Measurements from ENCODE around the gene GPNMB. TPM values are rescaled to one million over a fixed set of nuclear protein-coding genes. Genes with fewer than 3 reads are reported as not detected.

GPNMB gene
- total RNA-seq, 4 donors from 2014 or later = 62.0 to 803 (median 261) TPM

DNA sequence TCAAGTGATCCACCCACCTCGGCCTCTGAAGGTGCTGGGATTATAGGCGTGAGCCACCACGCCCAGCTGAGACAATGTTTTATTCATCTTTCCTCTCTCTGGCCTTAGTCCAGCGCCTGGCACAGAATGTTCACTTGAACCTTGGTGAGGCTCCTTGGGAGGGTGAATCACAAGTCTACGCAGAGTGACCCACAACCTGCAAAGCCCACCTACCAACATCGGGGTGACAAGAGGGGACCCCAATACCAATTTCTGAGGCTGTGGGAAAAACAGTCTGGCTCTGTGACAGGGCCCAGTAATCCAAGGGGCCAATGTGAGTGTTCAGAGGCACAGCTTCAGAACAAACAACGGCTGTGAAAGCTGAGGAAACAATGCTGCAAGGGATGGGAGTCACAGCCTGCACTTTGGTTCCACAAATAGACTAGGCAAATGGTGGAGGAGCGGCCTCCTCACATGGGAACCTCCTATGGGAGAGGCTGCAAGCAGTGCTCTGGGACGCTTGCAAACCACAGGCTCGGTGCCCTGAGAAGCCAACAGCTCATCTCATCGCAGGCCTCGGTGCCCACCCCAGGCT, 47.0 kb downstream of the GPNMB start:
- TF ChIP-seq, protein P1, sequence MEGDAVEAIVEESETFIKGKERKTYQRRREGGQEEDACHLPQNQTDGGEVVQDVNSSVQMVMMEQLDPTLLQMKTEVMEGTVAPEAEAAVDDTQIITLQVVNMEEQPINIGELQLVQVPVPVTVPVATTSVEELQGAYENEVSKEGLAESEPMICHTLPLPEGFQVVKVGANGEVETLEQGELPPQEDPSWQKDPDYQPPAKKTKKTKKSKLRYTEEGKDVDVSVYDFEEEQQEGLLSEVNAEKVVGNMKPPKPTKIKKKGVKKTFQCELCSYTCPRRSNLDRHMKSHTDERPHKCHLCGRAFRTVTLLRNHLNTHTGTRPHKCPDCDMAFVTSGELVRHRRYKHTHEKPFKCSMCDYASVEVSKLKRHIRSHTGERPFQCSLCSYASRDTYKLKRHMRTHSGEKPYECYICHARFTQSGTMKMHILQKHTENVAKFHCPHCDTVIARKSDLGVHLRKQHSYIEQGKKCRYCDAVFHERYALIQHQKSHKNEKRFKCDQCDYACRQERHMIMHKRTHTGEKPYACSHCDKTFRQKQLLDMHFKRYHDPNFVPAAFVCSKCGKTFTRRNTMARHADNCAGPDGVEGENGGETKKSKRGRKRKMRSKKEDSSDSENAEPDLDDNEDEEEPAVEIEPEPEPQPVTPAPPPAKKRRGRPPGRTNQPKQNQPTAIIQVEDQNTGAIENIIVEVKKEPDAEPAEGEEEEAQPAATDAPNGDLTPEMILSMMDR (IDR thresholded peaks at IDR 0.05; ENCODE audit: low read depth) = no peak

DNA sequence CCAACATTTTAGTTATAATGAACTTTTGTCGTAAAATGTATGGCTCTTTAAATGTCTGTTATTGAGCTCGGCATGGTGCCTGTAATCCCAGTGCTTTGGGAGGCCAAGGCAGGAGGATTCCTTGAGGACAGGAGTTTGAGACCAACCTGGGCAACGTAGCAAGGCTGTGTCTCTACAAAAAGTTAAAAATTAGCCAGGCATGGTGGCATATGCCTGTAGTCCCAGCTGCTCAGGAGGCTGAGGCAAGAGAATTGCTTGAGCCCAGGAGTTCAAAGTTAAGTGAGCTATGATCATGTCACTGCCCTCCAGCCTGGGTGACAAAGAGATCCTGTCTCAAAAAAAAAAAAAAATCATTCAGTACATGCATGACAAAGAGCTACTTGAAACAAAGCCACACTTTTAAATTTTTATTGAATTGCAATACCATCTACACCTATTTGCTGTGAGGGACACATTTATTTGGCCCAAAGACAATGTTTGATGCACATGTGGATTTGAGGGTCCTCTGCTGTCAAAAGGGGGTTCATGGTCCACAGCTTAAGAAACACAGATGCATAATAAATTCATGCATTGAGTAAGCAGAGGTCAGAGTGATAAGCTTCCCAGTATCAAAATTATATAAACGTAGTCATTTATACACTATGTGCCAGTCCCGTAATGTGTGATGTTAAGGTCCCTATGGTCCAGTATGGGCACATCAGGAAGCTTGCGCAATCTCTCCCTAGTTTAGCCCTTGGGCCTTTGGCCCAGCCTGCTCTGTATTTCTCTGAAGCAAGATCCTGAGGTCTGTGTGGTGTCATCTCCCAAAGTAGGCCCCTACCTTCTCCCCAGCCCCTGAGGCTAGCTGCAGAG, 48.2 kb downstream of the GPNMB start:
- TF ChIP-seq, protein P1 (IDR thresholded peaks at IDR 0.05; ENCODE audit: low read depth) = no peak

DNA sequence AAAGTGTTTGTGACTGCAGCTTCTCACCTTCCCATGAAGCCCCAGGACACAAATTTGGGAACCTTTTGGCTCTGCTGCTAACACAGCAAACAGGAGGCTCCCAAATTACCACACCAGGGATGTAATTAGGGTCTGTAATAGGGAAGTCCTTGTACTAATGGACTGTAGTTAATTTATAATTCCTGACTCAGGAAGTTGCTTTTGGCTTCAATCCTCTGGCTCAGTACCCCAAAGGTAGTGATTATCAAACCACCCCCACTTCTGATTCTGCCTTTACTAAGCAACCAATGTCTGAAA, 48.8 kb downstream of the GPNMB start:
- TF ChIP-seq, protein P1 (IDR thresholded peaks at IDR 0.05; ENCODE audit: low read depth) = no peak

DNA sequence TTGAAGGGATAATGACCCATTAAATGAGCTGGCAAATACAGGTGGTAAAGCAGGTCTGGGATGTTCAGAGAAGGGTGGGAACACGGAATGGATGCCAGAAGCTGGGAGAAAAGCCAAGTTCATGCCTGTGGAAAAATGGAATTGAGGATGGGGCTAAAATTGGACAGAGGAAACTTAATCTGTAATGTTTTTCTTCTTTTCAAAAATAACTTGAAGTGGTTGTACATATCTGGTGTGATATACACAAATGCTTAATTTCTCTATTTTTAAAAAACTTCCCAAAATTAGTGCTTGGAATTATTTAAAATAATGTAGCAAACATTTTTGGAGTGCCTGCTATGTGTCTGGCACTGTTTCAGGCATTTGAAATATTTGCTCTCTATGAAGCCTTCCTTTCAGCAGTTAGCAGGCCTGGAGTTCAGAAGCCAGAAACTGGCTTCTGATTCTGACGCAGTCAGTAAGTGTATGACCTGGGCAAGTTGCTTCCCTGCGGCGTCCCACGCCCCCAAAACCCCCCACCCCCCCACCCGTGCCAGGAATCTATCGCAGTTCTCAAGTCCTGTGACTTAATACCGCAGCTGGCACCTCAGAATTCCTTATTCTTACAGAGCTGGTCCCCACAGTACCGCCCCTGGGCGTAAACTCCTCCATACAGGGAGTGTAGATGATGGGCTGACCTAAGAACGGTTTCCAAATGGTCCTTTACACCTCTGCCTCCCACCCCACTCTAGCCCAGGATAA, 51.7 kb downstream of the GPNMB start:
- TF ChIP-seq, protein P1 (IDR thresholded peaks at IDR 0.05; ENCODE audit: low read depth) = no peak

DNA sequence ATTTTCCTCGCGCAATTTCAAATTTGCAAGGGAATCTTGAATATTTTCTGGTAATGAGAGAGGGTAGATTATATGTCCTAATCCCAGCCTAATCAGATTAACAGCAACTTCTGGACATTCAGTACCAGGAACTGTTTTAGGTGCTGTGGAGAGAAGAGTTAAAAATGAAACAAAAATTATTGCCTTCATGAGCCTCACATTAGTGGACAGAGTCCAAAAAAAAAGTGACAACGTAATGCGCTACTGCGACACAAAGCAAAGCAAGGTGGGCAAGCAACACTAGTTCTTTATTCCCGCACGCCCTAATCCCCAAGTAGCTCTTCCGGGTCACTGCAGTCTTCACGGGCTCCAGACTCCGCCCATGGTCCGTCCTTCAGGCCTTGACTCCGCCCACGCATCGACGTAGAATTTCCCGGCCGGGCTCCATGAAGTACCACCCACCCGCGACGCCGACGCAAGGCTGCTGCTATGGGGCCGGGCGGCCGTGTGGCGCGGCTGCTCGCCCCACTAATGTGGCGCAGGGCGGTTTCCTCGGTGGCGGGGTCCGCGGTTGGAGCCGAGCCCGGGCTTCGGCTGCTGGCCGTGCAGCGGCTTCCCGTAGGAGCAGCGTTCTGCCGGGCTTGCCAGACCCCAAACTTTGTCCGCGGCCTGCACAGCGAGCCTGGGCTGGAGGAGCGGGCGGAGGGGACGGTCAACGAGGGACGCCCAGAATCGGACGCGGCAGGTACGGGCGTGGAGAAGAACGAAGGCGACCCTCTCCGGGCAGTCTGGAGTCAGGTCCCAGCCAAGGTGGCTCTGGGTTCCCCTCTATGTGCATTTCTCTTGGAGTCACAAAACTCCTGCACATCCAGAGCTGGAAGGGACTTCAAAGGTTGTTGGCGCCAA, 52.6 kb downstream of the GPNMB start, which contains the start of gene MALSU1:
Gene MALSU1 (plus strand): TSS at position 455 of the 885 bp plus-strand sequence. CDS start 14 bp downstream, at position 469.
- TF ChIP-seq, protein P1 (IDR thresholded peaks at IDR 0.05; ENCODE audit: low read depth) = no peak

DNA sequence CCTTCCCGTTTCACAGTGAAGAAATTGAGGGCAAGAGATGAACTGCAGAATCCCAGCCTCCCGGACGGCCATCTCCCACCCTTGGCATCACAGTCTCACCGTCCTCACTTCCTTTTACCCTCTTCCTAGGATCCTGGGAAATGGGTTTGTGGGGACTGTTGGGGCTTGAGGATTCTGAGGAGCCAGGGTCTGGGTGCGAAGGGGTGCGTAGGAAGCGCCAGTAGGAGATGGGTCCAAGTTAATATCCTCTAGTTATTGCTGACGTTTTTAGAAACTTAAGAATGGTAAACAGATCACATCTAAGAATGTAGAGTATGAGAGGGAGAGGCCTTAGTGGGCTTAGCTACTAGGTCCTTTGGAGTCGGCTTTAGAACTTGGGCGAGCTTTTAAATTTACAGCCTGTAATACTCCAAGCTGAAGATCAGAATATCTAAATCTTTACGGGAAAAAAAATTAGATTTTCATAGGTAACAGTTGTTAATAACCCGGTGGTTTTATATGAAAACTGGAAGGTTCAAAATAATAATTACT, 53.3 kb downstream of the GPNMB start:
- TF ChIP-seq, protein P1 (IDR thresholded peaks at IDR 0.05; ENCODE audit: low read depth) = no peak

All from subcutaneous adipose tissue (tissue), 4 donors.